Endothelial cell (in vitro differentiated cells): Measurements from ENCODE around the gene SNX32. TPM values are rescaled to one million over a fixed set of nuclear protein-coding genes. Genes with fewer than 3 reads are reported as not detected.
"Not testable (repeated sequence)": the region's sequence is repeated elsewhere in the genome, so short reads cannot be mapped to it uniquely, and the experiment has no call there.

ENCODE experiments used
- DNase-seq: peaks from one replicate; pipeline ENCODE4 v3.0.0; 2021; ENCODE audit warnings: low spot score
- H3K27ac Mint-ChIP-seq: one replicate; pipeline ENCODE4 v1.8.0; 2021; ENCODE audit warnings: mixed read lengths, inconsistent platforms; ENCODE audit not compliant: unreplicated experiment
- H3K27me3 Mint-ChIP-seq: one replicate; pipeline ENCODE4 v1.8.0; 2021; ENCODE audit warnings: mild to moderate bottlenecking, moderate library complexity, mixed read lengths, inconsistent platforms; ENCODE audit not compliant: unreplicated experiment
- H3K36me3 Mint-ChIP-seq: one replicate; pipeline ENCODE4 v1.8.0; 2021; ENCODE audit warnings: mild to moderate bottlenecking, low read depth, mixed read lengths, inconsistent platforms; ENCODE audit not compliant: unreplicated experiment
- H3K4me1 Mint-ChIP-seq: one replicate; pipeline ENCODE4 v1.8.0; 2021; ENCODE audit warnings: mild to moderate bottlenecking, mixed read lengths, inconsistent platforms; ENCODE audit not compliant: unreplicated experiment
- H3K4me3 Mint-ChIP-seq: one replicate; pipeline ENCODE4 v1.8.0; 2021; ENCODE audit warnings: mild to moderate bottlenecking, mixed read lengths, inconsistent platforms; ENCODE audit not compliant: unreplicated experiment
- H3K9me3 Mint-ChIP-seq: one replicate; pipeline ENCODE4 v1.8.0; 2021; ENCODE audit warnings: mixed read lengths, inconsistent platforms; ENCODE audit not compliant: unreplicated experiment
- total RNA-seq: library from RNA; stranded (reverse); fragmentation: NEBNext Ultra II Directional; extraction: Animal tissue kit (Norgen Biotek cat#: 25700); gene quantifications from one replicate; pipeline ENCODE4 v1.2.1, GENCODE V29; 2021; ENCODE audit not compliant: unreplicated experiment
- TF ChIP-seq, protein P1 (sequence below): fragments of 200-600 bp; sonication (generic); IDR thresholded peaks from one replicate; pipeline ENCODE4 v1.5.0; 2021; ENCODE audit warnings: antibody characterized with exemption; ENCODE audit not compliant: unreplicated experiment

SNX32 gene
- total RNA-seq, 1 donor from 2014 or later, result 1.2 TPM

DNA sequence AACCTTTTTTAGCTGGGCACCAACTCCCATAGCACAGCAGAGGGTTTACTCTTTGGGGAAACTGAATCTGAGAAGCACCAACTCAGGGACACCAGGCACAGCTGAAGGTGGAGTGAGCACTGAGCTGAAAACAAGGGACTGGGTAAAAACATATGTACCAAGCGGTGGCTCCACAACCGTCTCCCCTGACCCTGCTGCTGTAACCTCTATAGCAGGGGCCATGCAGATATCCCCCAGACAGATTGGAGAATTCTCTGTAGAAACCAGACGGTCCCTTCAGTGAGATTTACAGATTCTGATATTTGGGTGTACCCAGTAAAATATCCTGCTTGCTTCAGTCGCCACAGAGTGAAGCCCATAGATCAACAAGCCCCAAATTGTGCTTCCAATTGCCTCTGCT lies 4.3 kb upstream of the SNX32 start:
- no peaks in the 10 kb centered on the region for H3K9me3 Mint-ChIP-seq
- peaks cover 4% of the 10 kb centered on the region for H3K4me1 Mint-ChIP-seq
- H3K27me3 Mint-ChIP-seq, result peaks cover 12% of the 10 kb centered on the region
- H3K27ac Mint-ChIP-seq, result no peak overlapping the region
- TF ChIP-seq, protein P1, sequence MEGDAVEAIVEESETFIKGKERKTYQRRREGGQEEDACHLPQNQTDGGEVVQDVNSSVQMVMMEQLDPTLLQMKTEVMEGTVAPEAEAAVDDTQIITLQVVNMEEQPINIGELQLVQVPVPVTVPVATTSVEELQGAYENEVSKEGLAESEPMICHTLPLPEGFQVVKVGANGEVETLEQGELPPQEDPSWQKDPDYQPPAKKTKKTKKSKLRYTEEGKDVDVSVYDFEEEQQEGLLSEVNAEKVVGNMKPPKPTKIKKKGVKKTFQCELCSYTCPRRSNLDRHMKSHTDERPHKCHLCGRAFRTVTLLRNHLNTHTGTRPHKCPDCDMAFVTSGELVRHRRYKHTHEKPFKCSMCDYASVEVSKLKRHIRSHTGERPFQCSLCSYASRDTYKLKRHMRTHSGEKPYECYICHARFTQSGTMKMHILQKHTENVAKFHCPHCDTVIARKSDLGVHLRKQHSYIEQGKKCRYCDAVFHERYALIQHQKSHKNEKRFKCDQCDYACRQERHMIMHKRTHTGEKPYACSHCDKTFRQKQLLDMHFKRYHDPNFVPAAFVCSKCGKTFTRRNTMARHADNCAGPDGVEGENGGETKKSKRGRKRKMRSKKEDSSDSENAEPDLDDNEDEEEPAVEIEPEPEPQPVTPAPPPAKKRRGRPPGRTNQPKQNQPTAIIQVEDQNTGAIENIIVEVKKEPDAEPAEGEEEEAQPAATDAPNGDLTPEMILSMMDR, result no peak
- peaks cover 3% of the 10 kb centered on the region for H3K36me3 Mint-ChIP-seq
- H3K4me3 Mint-ChIP-seq, result no peak overlapping the region
- DNase-seq, result no peak

DNA sequence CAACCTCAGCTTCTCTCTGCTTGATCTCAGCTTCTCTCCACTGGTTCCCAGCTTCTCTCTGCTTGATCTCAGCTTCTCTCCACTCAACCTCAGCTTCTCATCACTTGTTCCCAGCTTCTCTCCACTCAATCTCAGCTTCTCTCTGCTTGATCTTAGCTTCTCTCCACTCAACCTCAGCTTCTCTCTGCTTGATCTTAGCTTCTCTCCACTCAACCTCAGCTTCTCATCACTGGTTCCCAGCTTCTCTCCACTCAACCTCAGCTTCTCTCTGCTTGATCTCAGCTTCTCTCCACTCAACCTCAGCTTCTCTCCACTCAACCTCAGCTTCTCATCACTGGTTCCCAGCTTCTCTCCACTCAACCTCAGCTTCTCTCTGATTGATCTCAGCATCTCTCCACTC lies 1.5 kb upstream of the SNX32 start:
- not testable (repeated sequence) for H3K4me1 Mint-ChIP-seq, DNase-seq, H3K36me3 Mint-ChIP-seq, H3K9me3 Mint-ChIP-seq, H3K27ac Mint-ChIP-seq
- Mint-ChIP-seq H3K27me3 (peaks cover 12% of the 10 kb centered on the region), H3K4me3 (peak overlapping the region; percentile 9)

DNA sequence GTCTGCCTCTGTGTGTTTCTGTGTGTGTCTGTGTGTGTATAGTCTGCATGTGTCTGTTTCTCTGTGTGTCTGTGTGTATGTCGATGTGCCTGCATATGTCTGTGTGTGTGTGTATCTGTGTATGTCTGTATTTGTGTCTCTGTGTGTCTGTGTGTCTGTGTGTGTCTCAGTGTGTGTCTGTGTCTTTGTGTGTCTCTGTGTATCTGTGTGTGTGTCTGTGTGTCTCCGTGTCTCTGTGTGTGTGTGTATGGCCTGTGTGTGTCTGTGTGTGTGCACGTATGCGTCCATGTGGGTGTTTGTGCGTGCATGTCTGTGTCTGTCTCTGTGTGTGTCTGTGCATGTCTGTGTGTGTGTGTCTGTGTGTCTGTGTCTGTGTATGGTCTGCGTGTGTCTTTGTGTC lies 439 bp downstream of the SNX32 start:
- TF ChIP-seq, protein P1, result no peak
- Mint-ChIP-seq H3K4me1 (peaks cover 4% of the 10 kb centered on the region), H3K36me3 (peaks cover 3% of the 10 kb centered on the region), H3K27ac (no peak overlapping the region), H3K9me3 (no peaks in the 10 kb centered on the region), H3K27me3 (peaks cover 10% of the 10 kb centered on the region), H3K4me3 (no peak overlapping the region)
- no peak for DNase-seq

DNA sequence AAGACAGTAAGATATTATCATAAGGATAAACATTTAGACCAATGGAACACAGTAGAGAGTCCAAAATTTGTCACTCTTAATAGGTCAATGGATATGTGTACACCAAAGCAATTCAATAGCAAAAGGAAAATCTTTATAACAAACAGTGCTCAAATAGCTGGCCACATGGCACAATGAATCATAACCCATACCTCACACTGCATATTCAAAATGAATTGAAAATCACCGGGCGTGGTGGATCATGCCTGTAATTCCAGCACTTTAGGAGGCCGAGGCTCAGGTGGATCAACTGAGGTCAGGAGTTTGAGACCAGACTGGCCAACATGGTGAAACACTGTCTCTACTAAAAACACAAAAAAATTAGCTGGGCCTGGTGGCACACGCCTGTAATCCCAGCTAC lies 8.4 kb downstream of the SNX32 start:
- no peaks in the 10 kb centered on the region for H3K27me3 Mint-ChIP-seq
- TF ChIP-seq, protein P1, result no peak
- H3K4me1 Mint-ChIP-seq, result no peaks in the 10 kb centered on the region
- no peak for DNase-seq
- H3K27ac Mint-ChIP-seq, result no peak overlapping the region
- no peaks in the 10 kb centered on the region for H3K36me3 Mint-ChIP-seq
- H3K4me3 Mint-ChIP-seq, result no peak overlapping the region
- no peaks in the 10 kb centered on the region for H3K9me3 Mint-ChIP-seq

DNA sequence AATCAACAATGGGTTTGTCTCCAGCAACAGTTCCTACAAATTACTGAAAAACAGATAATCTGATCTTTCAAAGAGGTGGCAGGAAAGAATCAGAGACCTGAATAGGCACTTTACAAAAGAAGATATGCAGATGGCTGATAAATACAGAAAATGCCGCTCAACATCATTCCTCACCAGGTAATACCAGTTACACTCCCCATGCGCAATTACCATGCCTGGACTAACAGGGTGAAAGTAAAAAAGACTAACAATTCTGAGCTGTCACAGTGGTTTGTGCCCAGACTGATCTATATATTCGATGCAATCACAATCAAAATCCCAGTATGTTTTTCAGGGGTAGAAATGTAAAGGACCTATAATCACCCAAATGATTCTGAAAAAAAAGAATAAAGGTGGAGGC lies 10.0 kb downstream of the SNX32 start:
- H3K27ac Mint-ChIP-seq, result no peak overlapping the region
- H3K4me1 Mint-ChIP-seq, result no peaks in the 10 kb centered on the region
- H3K9me3 Mint-ChIP-seq, result no peaks in the 10 kb centered on the region
- TF ChIP-seq, protein P1, result no peak
- H3K36me3 Mint-ChIP-seq, result no peaks in the 10 kb centered on the region
- H3K4me3 Mint-ChIP-seq, result no peak overlapping the region
- H3K27me3 Mint-ChIP-seq, result peaks cover 7% of the 10 kb centered on the region
- DNase-seq, result no peak
